ENCODE data around the gene C1orf52.

DNA sequence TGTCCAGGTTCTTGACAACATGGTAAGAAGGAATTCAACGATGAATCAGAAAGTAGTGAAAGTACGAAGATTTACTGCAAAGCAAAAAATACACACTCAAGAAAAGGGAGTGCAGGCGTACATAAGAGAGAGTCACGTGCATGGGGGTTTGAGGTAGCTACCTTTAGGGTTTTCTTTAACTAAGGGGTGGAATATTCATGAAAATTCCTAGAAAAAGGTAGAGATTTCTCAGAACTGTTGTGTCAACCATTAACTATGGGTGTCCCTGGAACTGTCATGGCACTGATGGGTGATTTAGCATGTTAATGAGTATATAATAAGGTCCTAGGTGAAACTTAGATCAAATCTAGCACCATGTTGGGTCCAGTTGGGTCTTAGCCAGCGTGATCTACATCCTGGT lies 36.1 kb downstream of the C1orf52 start:
- no peak for TF ChIP-seq POLR2AphosphoS5 (IDR thresholded peaks at IDR 0.05; ENCODE audit: control insufficient read depth, insufficient read depth, low read depth, low read length)
- TF ChIP-seq RAD21 (CRISPR knock-in tag; conservative IDR thresholded peaks at IDR 0.05 in 1 of 2, IDR thresholded peaks at IDR 0.05 in 1 of 2), result no peak
- TF ChIP-seq ZKSCAN1 (IDR thresholded peaks at IDR 0.05; ENCODE audit: low read depth, low read length), result no peak
- TF ChIP-seq TARDBP (IDR thresholded peaks at IDR 0.05), result no peak
- no peak for TF ChIP-seq ZNF140 (CRISPR knock-in tag; IDR thresholded peaks at IDR 0.05)
- TF ChIP-seq SAFB (IDR thresholded peaks at IDR 0.05; ENCODE audit: borderline replicate concordance, low read depth, low read length), result no peak
- TF ChIP-seq POLR2A (conservative IDR thresholded peaks at IDR 0.05), result no peak
- TF ChIP-seq ZNF175 (CRISPR knock-in tag; IDR thresholded peaks at IDR 0.05; ENCODE audit: low read depth), result no peak
- TF ChIP-seq, protein P1, sequence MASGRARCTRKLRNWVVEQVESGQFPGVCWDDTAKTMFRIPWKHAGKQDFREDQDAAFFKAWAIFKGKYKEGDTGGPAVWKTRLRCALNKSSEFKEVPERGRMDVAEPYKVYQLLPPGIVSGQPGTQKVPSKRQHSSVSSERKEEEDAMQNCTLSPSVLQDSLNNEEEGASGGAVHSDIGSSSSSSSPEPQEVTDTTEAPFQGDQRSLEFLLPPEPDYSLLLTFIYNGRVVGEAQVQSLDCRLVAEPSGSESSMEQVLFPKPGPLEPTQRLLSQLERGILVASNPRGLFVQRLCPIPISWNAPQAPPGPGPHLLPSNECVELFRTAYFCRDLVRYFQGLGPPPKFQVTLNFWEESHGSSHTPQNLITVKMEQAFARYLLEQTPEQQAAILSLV (tag; IDR thresholded peaks at IDR 0.05), result no peak
